H1 (cell line): ENCODE measurements around the gene TOR4A. TPM values are rescaled to one million over a fixed set of nuclear protein-coding genes. Genes with fewer than 3 reads are reported as not detected.

ENCODE experiments used
- CTCF ChIA-PET: fragments of 300-600 bp; sonication (Branson Sonifier 250); formaldehyde crosslinking; loops from one replicate; lab custom pipeline; 2021; ENCODE audit not compliant: partially characterized antibody; lab: Charles Lee
- POLR2A ChIA-PET: fragments of 300-600 bp; sonication (Branson Sonifier 250); formaldehyde crosslinking; loops from one replicate; lab custom pipeline; 2021; ENCODE audit warnings: inconsistent platforms; ENCODE audit not compliant: partially characterized antibody; lab: Charles Lee
- DNase-seq, 2 experiments: peaks; one replicate each; pipeline versions ENCODE4 v3.0.0 to v3.0.0-alpha.2; 2010 to 2022; ENCODE audit warnings: low spot score in 2 of 2, low read depth in 1 of 2, mixed read lengths in 1 of 2
- FAIRE-seq: peaks from 2 replicates; lab custom pipeline; 2011; peaks lifted over from hg19 to GRCh38; lab: Jason Lieb, UNC
- H2AFZ ChIP-seq: 2 replicates; pipeline ENCODE4 v1.8.1; 2012; ENCODE audit warnings: low read length, inconsistent platforms
- H2AK5ac ChIP-seq: 2 replicates; pipeline ENCODE4 v1.6.1; 2013; ENCODE audit warnings: low read depth, low read length
- H2BK120ac ChIP-seq: replicated peaks from 2 replicates; pipeline ENCODE3; 2013; ENCODE audit warnings: low read depth, low read length, inconsistent platforms
- H2BK12ac ChIP-seq: 2 replicates; pipeline ENCODE4 v1.6.1; 2013; ENCODE audit warnings: low read depth, low read length
- H2BK15ac ChIP-seq: 2 replicates; pipeline ENCODE4 v1.6.1; 2013; ENCODE audit warnings: low read length
- H2BK20ac ChIP-seq: 2 replicates; pipeline ENCODE4 v1.6.1; 2013; ENCODE audit warnings: low read length
- H2BK5ac ChIP-seq: 2 replicates; pipeline ENCODE4 v1.6.1; 2013; ENCODE audit warnings: low read depth, low read length
- H3K14ac ChIP-seq: 2 replicates; pipeline ENCODE4 v1.6.1; 2013; ENCODE audit warnings: inconsistent platforms; ENCODE audit not compliant: insufficient read length
- H3K18ac ChIP-seq: 2 replicates; pipeline ENCODE4 v1.6.1; 2013; ENCODE audit warnings: low read length; ENCODE audit errors: extremely low read depth
- H3K23ac ChIP-seq: 2 replicates; pipeline ENCODE4 v1.6.1; 2013; ENCODE audit warnings: inconsistent platforms; ENCODE audit not compliant: insufficient read length
- H3K23me2 ChIP-seq: 2 replicates; pipeline ENCODE4 v1.6.1; 2013; ENCODE audit warnings: low read depth, low read length
- H3K27ac ChIP-seq: 2 replicates; pipeline ENCODE4 v1.6.1; 2011; ENCODE audit warnings: low read depth, low read length, inconsistent platforms
- H3K27me3 ChIP-seq, 4 experiments: replicated peaks in 1 of 4; 1 replicate in 1 of 4; 2 replicates in 3 of 4; pipeline versions ENCODE4 v1.6.1 to v1.8.1; 2011 to 2013; ENCODE audit warnings: low read length in 3 of 4, mild to moderate bottlenecking in 3 of 4, inconsistent platforms in 2 of 4, mixed read lengths in 2 of 4, moderate library complexity in 1 of 4; ENCODE audit not compliant: control insufficient read depth in 3 of 4, insufficient read depth in 3 of 4; ENCODE audit errors: extremely low read depth in 1 of 4
- H3K36me3 ChIP-seq, 4 experiments: 2 replicates each; pipeline versions ENCODE4 v1.6.1 to v1.8.1; 2011 to 2013; ENCODE audit warnings: mild to moderate bottlenecking in 4 of 4, low read length in 3 of 4, moderate library complexity in 2 of 4, control low read depth in 1 of 4, inconsistent platforms in 1 of 4; ENCODE audit not compliant: insufficient read depth in 4 of 4, control insufficient read depth in 2 of 4
- H3K4ac ChIP-seq: replicated peaks from 2 replicates; pipeline ENCODE3; 2013; ENCODE audit warnings: low read length, low read depth, mixed read lengths, inconsistent platforms; ENCODE audit not compliant: insufficient read length
- H3K4me1 ChIP-seq, 4 experiments: replicated peaks in 1 of 4; 1 replicate in 1 of 4; 2 replicates in 3 of 4; pipeline versions ENCODE4 v1.6.1 to v1.8.1; 2011 to 2013; ENCODE audit warnings: low read length in 3 of 4, inconsistent platforms in 2 of 4, mixed read lengths in 1 of 4; ENCODE audit not compliant: insufficient read depth in 4 of 4, control insufficient read depth in 3 of 4
- H3K4me2 ChIP-seq, 2 experiments: 2 replicates each; pipeline versions ENCODE4 v1.6.1 to v1.8.1; 2011 to 2013; ENCODE audit warnings: low read depth in 2 of 2, low read length in 2 of 2, control low read depth in 1 of 2, inconsistent platforms in 1 of 2, mild to moderate bottlenecking in 1 of 2; ENCODE audit not compliant: insufficient read depth in 1 of 2
- H3K4me3 ChIP-seq, 4 experiments: fragments of 200-600, 300-600 bp in 1 of 4; sonication (generic), shearing (Covaris generic), sonication (Bioruptor Twin) in 1 of 4; 2 replicates each; pipeline versions ENCODE4 v1.5.1 to v1.8.1; 2011 to 2016; ENCODE audit warnings: low read length in 4 of 4, low read depth in 3 of 4, control low read depth in 2 of 4, inconsistent platforms in 2 of 4, mild to moderate bottlenecking in 2 of 4, mixed read lengths in 1 of 4, moderate library complexity in 1 of 4; ENCODE audit not compliant: insufficient read depth in 2 of 4; ENCODE audit errors: extremely low read depth in 1 of 4
- H3K56ac ChIP-seq: replicated peaks from 2 replicates; pipeline ENCODE3; 2013; ENCODE audit warnings: low read depth, mild to moderate bottlenecking, mixed read lengths, low read length, inconsistent platforms; ENCODE audit not compliant: insufficient read length
- H3K79me1 ChIP-seq: 2 replicates; pipeline ENCODE4 v1.6.1; 2013; ENCODE audit warnings: low read depth, low read length, control low read depth
- H3K79me2 ChIP-seq, 2 experiments: 2 replicates each; pipeline versions ENCODE4 v1.6.1 to v1.8.1; 2012 to 2013; ENCODE audit warnings: low read length in 2 of 2, mild to moderate bottlenecking in 2 of 2, inconsistent platforms in 1 of 2; ENCODE audit not compliant: insufficient read depth in 2 of 2, control insufficient read depth in 1 of 2
- H3K9ac ChIP-seq, 4 experiments: replicated peaks in 1 of 4; 1 replicate in 1 of 4; 2 replicates in 3 of 4; pipeline versions ENCODE4 v1.6.1 to v1.8.1; 2011 to 2013; ENCODE audit warnings: low read depth in 3 of 4, low read length in 3 of 4, control low read depth in 2 of 4, mild to moderate bottlenecking in 2 of 4, moderate library complexity in 2 of 4, inconsistent platforms in 1 of 4; ENCODE audit errors: extremely low read depth in 1 of 4
- H3K9me3 ChIP-seq, 2 experiments: 2 replicates each; pipeline versions ENCODE4 v1.6.1 to v1.8.1; 2012 to 2013; ENCODE audit warnings: mild to moderate bottlenecking in 2 of 2, moderate library complexity in 2 of 2, control low read depth in 1 of 2, inconsistent platforms in 1 of 2, low read depth in 1 of 2, low read length in 1 of 2, mixed read lengths in 1 of 2; ENCODE audit not compliant: insufficient read depth in 2 of 2
- H4K20me1 ChIP-seq, 2 experiments: replicated peaks in 1 of 2; 2 replicates each; pipeline versions ENCODE3 to v1.8.1; 2011 to 2013; ENCODE audit warnings: inconsistent platforms in 2 of 2, low read length in 2 of 2, mild to moderate bottlenecking in 1 of 2; ENCODE audit not compliant: insufficient read depth in 2 of 2, control insufficient read depth in 1 of 2
- H4K5ac ChIP-seq: 2 replicates; pipeline ENCODE4 v1.6.1; 2013; ENCODE audit warnings: low read length, low read depth, mixed read lengths, inconsistent platforms; ENCODE audit not compliant: insufficient read length
- H4K8ac ChIP-seq: 2 replicates; pipeline ENCODE4 v1.8.0; 2013; ENCODE audit warnings: mild to moderate bottlenecking, moderate library complexity, low read length, inconsistent platforms; ENCODE audit not compliant: insufficient read depth; ENCODE audit errors: extremely low read depth
- H4K91ac ChIP-seq: replicated peaks from 2 replicates; pipeline ENCODE3; 2013; ENCODE audit warnings: low read length, mixed read lengths, inconsistent platforms; ENCODE audit not compliant: insufficient read length
- ASH2L ChIP-seq: fragments of 200-600, 300-600 bp; sonication (generic); IDR thresholded peaks from one replicate; pipeline ENCODE4 v1.7.1; 2017; ENCODE audit warnings: low read length
- BRCA1 ChIP-seq: IDR thresholded peaks from 2 replicates; pipeline ENCODE4 v1.6.1; 2012; ENCODE audit warnings: low read depth, low read length, improper control_type of control experiment
- CBX5 ChIP-seq: fragments of 300-800, 300-1000 bp; sonication (generic); IDR thresholded peaks from 2 replicates; pipeline ENCODE4 v1.7.1; 2016; ENCODE audit warnings: antibody characterized with exemption, low read length, low read depth
- CBX8 ChIP-seq: fragments of 300-800, 300-1000 bp; sonication (generic); IDR thresholded peaks from 2 replicates; pipeline ENCODE4 v1.7.1; 2016; ENCODE audit warnings: low read depth, low read length, borderline replicate concordance
- GTF2F1 ChIP-seq: IDR thresholded peaks from 2 replicates; pipeline ENCODE4 v1.6.1; 2012; ENCODE audit warnings: low read depth, low read length, improper control_type of control experiment, borderline replicate concordance
- HDAC2 ChIP-seq, 2 experiments: fragments of 300-600 bp in 1 of 2; sonication (generic) in 1 of 2; IDR thresholded peaks; 2 replicates each; pipeline ENCODE4 v1.6.1; 2011 to 2012; ENCODE audit warnings: low read depth in 2 of 2, low read length in 2 of 2, mild to moderate bottlenecking in 2 of 2, moderate library complexity in 2 of 2, borderline replicate concordance in 1 of 2, inconsistent platforms in 1 of 2
- KDM1A ChIP-seq: fragments of 200-600, 300-600 bp; sonication (generic); IDR thresholded peaks from 2 replicates; pipeline ENCODE4 v1.7.1; 2016; ENCODE audit warnings: mild to moderate bottlenecking, low read length, borderline replicate concordance
- POLR2A ChIP-seq, 2 experiments: IDR thresholded peaks; 1 replicate in 1 of 2; 2 replicates in 1 of 2; pipeline ENCODE4 v1.6.1; 2011; ENCODE audit warnings: low read depth in 2 of 2, low read length in 2 of 2, mild to moderate bottlenecking in 2 of 2; ENCODE audit errors: control extremely low read depth in 1 of 2
- YY1 ChIP-seq: IDR thresholded peaks from 2 replicates; pipeline ENCODE4 v1.6.1; 2011; ENCODE audit warnings: low read depth, mild to moderate bottlenecking, low read length
- ZNF274 ChIP-seq: IDR thresholded peaks from 2 replicates; pipeline ENCODE4 v1.7.0; 2012; ENCODE audit warnings: low read length, borderline replicate concordance; ENCODE audit errors: extremely low read depth
- WGBS, 2 experiments: shearing (Covaris generic) in 1 of 2; methylation state at CpG; one replicate each; pipeline versions ENCODE4 v1.1.6 to v1.1.7; 2013 to 2015; ENCODE audit warnings: low lambda C conversion rate in 2 of 2, mixed read lengths in 2 of 2, inconsistent platforms in 1 of 2, low coverage in 1 of 2, missing lambda C conversion rate in 1 of 2; ENCODE audit not compliant: insufficient replicate concordance in 2 of 2, insufficient coverage in 1 of 2, insufficient read length in 1 of 2; ENCODE audit errors: extremely low coverage in 1 of 2, missing lambda C conversion rate in 1 of 2; 5-methylcytosine and 5-hydroxymethylcytosine counted together
- polyA plus RNA-seq, 7 experiments: library from polyadenylated mRNA; depleted of rRNA in 3 of 7; stranded (reverse) in 5 of 7; unstranded in 2 of 7; fragments of >200 nt in 5 of 7; fragments of 200-250 nt in 2 of 7; gene quantifications; 1 replicate in 5 of 7; 2 replicates in 1 of 7; 4 replicates in 1 of 7; pipeline versions ENCODE4 v1.2.1 to v1.2.3, GENCODE V29; 2011 to 2013; ENCODE audit warnings: missing spikeins in 2 of 7, mixed read lengths in 2 of 7
- total RNA-seq: library from RNA; stranded (reverse); fragmentation: NEBNext Ultra II Directional; extraction: Animal tissue kit (Norgen Biotek cat#: 25700); gene quantifications from 2 replicates; pipeline ENCODE4 v1.2.1, GENCODE V29; 2021

TOR4A gene
- total and polyA plus RNA-seq, 2 of the 8 experiments (the other 6 are each of a cell fraction or from before 2014, with no cell fraction given), result 8.4 to 9.3 TPM

DNA sequence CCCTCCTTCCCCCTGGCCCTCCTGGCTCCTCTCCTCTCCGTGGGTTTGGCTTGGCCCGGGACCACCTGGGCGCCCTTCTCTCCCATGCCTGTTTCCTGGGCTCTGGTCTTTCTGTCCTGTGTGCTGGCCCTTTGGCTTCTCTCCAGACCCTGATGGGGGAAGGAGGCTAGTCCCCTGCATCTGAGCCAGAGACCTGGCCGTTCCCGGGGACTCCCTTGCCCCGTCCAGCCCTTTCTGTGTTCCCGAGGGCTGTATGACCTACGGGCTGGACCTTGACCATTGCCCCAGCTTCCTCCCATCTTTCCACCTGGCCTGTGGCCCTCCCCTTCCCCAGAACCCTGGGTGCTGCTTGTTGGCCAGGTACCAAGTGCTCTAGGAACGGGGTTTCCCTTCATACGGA is 14.0 kb upstream of the TOR4A start:
- H3K4me2 ChIP-seq, result no peak overlapping the region
- H3K23ac ChIP-seq, result no peak overlapping the region
- TF ChIP-seq POLR2A (IDR thresholded peaks at IDR 0.05; ENCODE audit: control extremely low read depth in 1 of 2, low read depth in 2 of 2, low read length in 2 of 2) (no peak), ZNF274 (no peak), ASH2L (no peak), YY1 (no peak), GTF2F1 (no peak), KDM1A (no peak), HDAC2 (IDR thresholded peaks at IDR 0.05; ENCODE audit: borderline replicate concordance in 1 of 2, low read depth in 2 of 2, low read length in 2 of 2) (no peak), CBX5 (no peak), BRCA1 (no peak), CBX8 (no peak)
- H3K14ac ChIP-seq, result no peak overlapping the region
- H2BK120ac ChIP-seq, result no peak overlapping the region
- no peak overlapping the region for H2AK5ac ChIP-seq
- H4K5ac ChIP-seq, result no peak overlapping the region
- no peak overlapping the region for H4K91ac ChIP-seq
- no peak for FAIRE-seq
- POLR2A ChIA-PET, result interaction anchor here (47.8 to 69.9 kb wide), 2 partner anchors 7 to 29 kb away, joined by 1462 read pairs; partner anchors contain the start of genes CYSRT1, NDOR1, NELFB and RNF208
- no peak overlapping the region for H3K4me3 ChIP-seq
- H2BK15ac ChIP-seq, result no peak overlapping the region
- H2BK12ac ChIP-seq, result no peak overlapping the region
- H3K9ac ChIP-seq, result no peak overlapping the region
- no peaks in the 10 kb centered on the region for H3K79me1 ChIP-seq
- H3K4ac ChIP-seq, result no peak overlapping the region
- peaks cover 0 to 10% of the 10 kb centered on the region in 2 experiments for H4K20me1 ChIP-seq
- no peaks in the 10 kb centered on the region for H3K9me3 ChIP-seq
- no peak overlapping the region for H2AFZ ChIP-seq
- H3K27ac ChIP-seq, result no peak overlapping the region
- no peak overlapping the region for H4K8ac ChIP-seq
- DNase-seq, result no peak
- peak overlapping the region; percentile 44; the same call in 1 of the 2 replicates for H2BK5ac ChIP-seq
- H3K56ac ChIP-seq, result no peak overlapping the region
- no peaks in the 10 kb centered on the region for H3K79me2 ChIP-seq
- 89% methylated on average over 10 of the region's 10 CpGs; no CpG with 5 or more reads in 1 of the 2 experiments for WGBS, 2 experiments
- H2BK20ac ChIP-seq, result no peak overlapping the region
- H3K23me2 ChIP-seq, result no peaks in the 10 kb centered on the region
- no peaks in the 10 kb centered on the region for H3K27me3 ChIP-seq
- CTCF ChIA-PET, result interaction anchor here (3.2 to 5.3 kb wide), 2 partner anchors 16 to 26 kb away, joined by 10 to 29 read pairs; a partner anchor contains a TSS
- peaks cover 9 to 34% (median 24%) of the 10 kb centered on the region in 4 experiments for H3K36me3 ChIP-seq
- H3K4me1 ChIP-seq, result no peaks in the 10 kb centered on the region
- H3K18ac ChIP-seq, result no peak overlapping the region
